SU-DHL-6 (cell line): ENCODE measurements around the gene ATAD2B.

ENCODE experiments used
- CTCF ChIP-seq: fragments of 200-600 bp; sonication (generic); IDR thresholded peaks from one replicate; pipeline ENCODE4 v1.5.1; 2017; ENCODE audit warnings: antibody characterized with exemption, mild to moderate bottlenecking, low read length, moderate library complexity; ENCODE audit not compliant: insufficient read depth, poor library complexity, severe bottlenecking
- EZH2phosphoT487 ChIP-seq: fragments of 200-600 bp; sonication (generic), shearing (Covaris generic); conservative IDR thresholded peaks from 2 replicates; pipeline ENCODE4 v1.6.1; 2018; ENCODE audit warnings: mild to moderate bottlenecking, antibody characterized with exemption, low read length, moderate library complexity, mixed read lengths

DNA sequence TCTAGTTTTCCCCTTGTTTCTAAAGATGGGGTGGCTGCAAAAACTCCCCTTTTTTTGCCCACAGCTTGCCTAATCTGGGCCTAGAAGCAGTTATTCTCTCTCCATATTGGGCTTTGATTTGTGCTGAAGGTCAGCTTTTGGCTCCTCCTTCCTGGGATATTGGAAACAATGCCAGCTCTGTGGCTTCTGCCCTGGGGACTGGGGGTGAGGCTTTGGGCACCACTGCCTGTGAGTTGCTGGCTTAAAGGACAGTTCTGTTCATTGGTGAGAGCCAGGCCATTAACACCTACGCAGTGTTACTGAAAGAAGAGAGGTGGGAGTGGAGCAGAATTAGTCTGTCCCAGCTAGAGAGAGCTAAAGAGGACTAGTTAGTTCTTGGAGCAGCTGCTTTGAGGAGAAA, 17.6 kb upstream of the ATAD2B start:
- TF ChIP-seq CTCF, result no peak
- TF ChIP-seq EZH2phosphoT487, result no peak
